Heart left ventricle (tissue), 13 donors: ENCODE data around the gene AMMECR1.

Source experiments
- CTCF ChIP-seq, 12 donors: fragments of 200-600 bp; sonication (generic) in 4 of 12; IDR thresholded peaks; one replicate each; pipeline versions ENCODE4 v1.5.0 to v1.8.0; 2018 to 2022; ENCODE audit warnings: antibody characterized with exemption in 12 of 12, mild to moderate bottlenecking in 5 of 12
- POLR2A ChIP-seq, 2 donors: fragments of 450-650 bp; IDR thresholded peaks; one replicate each; pipeline ENCODE4 v1.6.1; 2017; ENCODE audit warnings: antibody characterized with exemption in 2 of 2, mild to moderate bottlenecking in 2 of 2, moderate library complexity in 2 of 2
- donor health status: ischemic (EF 13 %, LVEDD 7.1; RV severe dilation, severe dysfunction).
- donor health status: DM: no; HTN: yes; CAD: no.
- donor health status: DM: no; HTN: no; CAD: no.
- donor health status: ischemic (EF 25% LVEDD 6.9; RV normal size, moderate dysfunction).
- donor health status: ischemic (EF 25% LVEDD 5.7; RV mildly dilated, moderate dysfunction).
- donor health status: ischemic (EF 35%, LVEDD 5.7; RV mildly dilated, moderate dysfunction).
- donor health status: nonischemic (EF 11% LVEDD 7.7; RV severe dilation, severe dysfunction).
- donor health status: DM: yes; HTN: yes; CAD: no.
- donor health status: PGD.
- donor health status: ischemic (EF 29% LVEDD 5.4; RV normal size, mild dysfunction).
- donor health status: nonischemic (EF 23%, LVEDD 6.1; RV moderate dilation, normal function).

DNA sequence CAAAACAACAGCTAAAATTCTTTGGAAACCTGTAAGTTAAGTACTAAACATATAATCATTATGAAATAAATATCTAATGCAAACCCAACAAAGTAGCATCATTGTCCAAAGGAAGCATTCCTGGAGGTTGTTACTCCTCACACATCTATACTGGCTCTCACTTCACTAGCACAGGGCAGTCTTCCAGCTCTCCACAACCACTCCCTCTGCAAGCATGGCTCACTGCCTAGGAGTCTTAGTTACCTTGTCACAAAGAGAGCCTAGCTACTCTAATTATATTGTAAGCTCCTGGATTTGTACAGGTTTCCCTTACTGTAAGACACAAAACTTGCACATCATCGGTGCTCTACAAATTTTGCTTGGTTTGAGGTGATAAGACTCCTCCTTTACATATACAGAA is 76.1 kb downstream of the AMMECR1 start:
- TF ChIP-seq CTCF (IDR thresholded peaks at IDR 0.05): no peak
- TF ChIP-seq POLR2A (IDR thresholded peaks at IDR 0.05): no peak
